Adrenal gland (tissue), 12 donors: ENCODE data around the gene VEZF1. TPM values are rescaled to one million over a fixed set of nuclear protein-coding genes. Genes with fewer than 3 reads are reported as not detected.

Source experiments
- DNase-seq, 7 donors: peaks; one replicate each; pipeline ENCODE4 v3.0.0-alpha.2; 2019 to 2020
- H3K27ac ChIP-seq, 5 donors: fragments of 200-600 bp; sonication (generic) in 4 of 5; 1 replicate in 3 of 5; 2 replicates in 2 of 5; pipeline versions ENCODE4 v1.5.1 to v1.8.0; 2016 to 2020; ENCODE audit warnings: mild to moderate bottlenecking in 1 of 5
- H3K27me3 ChIP-seq: fragments of 200-600 bp; 2 replicates; pipeline ENCODE4 v1.8.0; 2021
- H3K36me3 ChIP-seq, 2 donors: fragments of 200-600 bp; replicated peaks in 1 of 2; 1 replicate in 1 of 2; 2 replicates in 1 of 2; pipeline versions ENCODE4 v1.5.1 to v1.8.0; 2018 to 2022
- H3K4me1 ChIP-seq, 2 donors: fragments of 200-600 bp; replicated peaks in 1 of 2; 1 replicate in 1 of 2; 2 replicates in 1 of 2; pipeline versions ENCODE4 v1.5.1 to v1.8.0; 2018 to 2021
- H3K4me3 ChIP-seq, 4 donors: fragments of 200-600 bp; sonication (generic) in 3 of 4; one replicate each; pipeline ENCODE4 v1.5.1; 2016 to 2018
- H3K9me3 ChIP-seq, 3 donors: fragments of 200-600 bp; sonication (generic) in 1 of 3; replicated peaks in 1 of 3; 1 replicate in 2 of 3; 2 replicates in 1 of 3; pipeline versions ENCODE4 v1.5.1 to v1.8.0; 2016 to 2021
- POLR2A ChIP-seq, 2 donors: fragments of 450-650 bp; IDR thresholded peaks; one replicate each; pipeline ENCODE4 v1.6.1; 2017; ENCODE audit warnings: antibody characterized with exemption in 2 of 2, mild to moderate bottlenecking in 2 of 2, moderate library complexity in 1 of 2
- WGBS, 4 donors: extraction: QIAGEN DNeasy Blood & Tissue Kit in 2 of 4; methylation state at CpG; one replicate each; pipeline versions ENCODE4 v1.1.5 to v1.1.7; 2013 to 2017; 5-methylcytosine and 5-hydroxymethylcytosine counted together
- intact Hi-C, 2 donors: fragments of 100-400 bp; cut with DNase I; formaldehyde crosslinking; loops; one replicate each; pipeline versions ENCODE4 v1.14.1 to v1.15.0; 2022 to 2023
- polyA plus RNA-seq, 3 donors: library from polyadenylated mRNA; stranded (reverse); fragments of 200-250 nt in 2 of 3; fragments of 350-450 nt in 1 of 3; fragmentation: Illumina TruSeq in 1 of 3; extraction: RNeasy Lipid Tissue Mini Kit (QIAGEN cat#74804) in 1 of 3; gene quantifications; one replicate each; pipeline ENCODE4 v1.2.3, GENCODE V29; 2013 to 2014
- total RNA-seq, 9 donors: library from RNA; depleted of rRNA in 4 of 9; stranded (reverse); fragments of >200 nt in 4 of 9; fragments of 120-200 nt in 1 of 9; fragmentation: NEBNext Ultra II Directional in 1 of 9; extraction: Animal tissue kit (Norgen Biotek cat#: 25700) in 1 of 9; gene quantifications; one replicate each; pipeline versions ENCODE4 v1.1.0 to v1.2.4, GENCODE V29; 2013 to 2023
- TF ChIP-seq, protein P1 (sequence below), 6 experiments: fragments of 450-650 bp in 4 of 6; fragments of 200-600 bp in 2 of 6; sonication (generic) in 1 of 6; IDR thresholded peaks; 1 replicate in 5 of 6; 2 replicates in 1 of 6; pipeline versions ENCODE4 v1.5.1 to v1.8.0; 2016 to 2021; ENCODE audit warnings: antibody characterized with exemption in 6 of 6, mild to moderate bottlenecking in 2 of 6, moderate library complexity in 1 of 6
- donor health status: healthy with polysubstance abuse.
- donor health status: Bipolar disorder and iron deficiency.
- donor health status: DM: yes; HTN: yes; CAD: no.
- donor health status: DM: no; HTN: no; CAD: no.
- donor health status: DM: no; HTN: no; CAD: no.
- donor health status: DM: yes; HTN: yes; CAD: no.

Gene VEZF1
- total and polyA plus RNA-seq, 12 donors, result 14.1 to 105 (median 65.1) TPM

DNA sequence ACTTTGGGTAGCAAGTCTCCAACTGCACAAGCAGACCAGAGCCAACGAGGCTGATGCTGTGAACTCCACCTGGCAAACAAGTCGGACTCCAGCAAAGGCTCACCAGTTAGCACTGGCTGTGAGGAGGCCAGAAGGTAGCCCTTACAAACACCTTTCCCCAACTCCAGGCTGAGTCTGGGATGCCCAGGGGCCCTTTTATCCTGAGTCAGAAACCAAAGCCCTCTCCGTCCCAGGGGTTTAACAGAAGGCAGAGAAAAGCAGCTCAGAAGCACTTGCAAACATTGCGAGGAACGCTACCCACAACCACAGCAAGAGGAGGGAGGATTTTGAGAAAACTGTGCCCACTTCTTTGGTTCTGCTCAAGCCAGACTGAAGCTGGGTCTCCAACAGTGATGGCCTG, 57.8 kb downstream of the VEZF1 start:
- 86 to 100% (median 98%) methylated on average over 3 to 5 of the region's 5 CpGs for WGBS, 4 donors
- peaks cover 8 to 40% of the 10 kb centered on the region in 2 donors for H3K4me1 ChIP-seq
- H3K4me3 ChIP-seq, result no peak overlapping the region
- no peak overlapping the region for H3K27ac ChIP-seq
- DNase-seq, result no peak
- no peaks in the 10 kb centered on the region for H3K27me3 ChIP-seq
- H3K9me3 ChIP-seq, result no peaks in the 10 kb centered on the region
- H3K36me3 ChIP-seq, result no peaks in the 10 kb centered on the region
- TF ChIP-seq, protein P1, sequence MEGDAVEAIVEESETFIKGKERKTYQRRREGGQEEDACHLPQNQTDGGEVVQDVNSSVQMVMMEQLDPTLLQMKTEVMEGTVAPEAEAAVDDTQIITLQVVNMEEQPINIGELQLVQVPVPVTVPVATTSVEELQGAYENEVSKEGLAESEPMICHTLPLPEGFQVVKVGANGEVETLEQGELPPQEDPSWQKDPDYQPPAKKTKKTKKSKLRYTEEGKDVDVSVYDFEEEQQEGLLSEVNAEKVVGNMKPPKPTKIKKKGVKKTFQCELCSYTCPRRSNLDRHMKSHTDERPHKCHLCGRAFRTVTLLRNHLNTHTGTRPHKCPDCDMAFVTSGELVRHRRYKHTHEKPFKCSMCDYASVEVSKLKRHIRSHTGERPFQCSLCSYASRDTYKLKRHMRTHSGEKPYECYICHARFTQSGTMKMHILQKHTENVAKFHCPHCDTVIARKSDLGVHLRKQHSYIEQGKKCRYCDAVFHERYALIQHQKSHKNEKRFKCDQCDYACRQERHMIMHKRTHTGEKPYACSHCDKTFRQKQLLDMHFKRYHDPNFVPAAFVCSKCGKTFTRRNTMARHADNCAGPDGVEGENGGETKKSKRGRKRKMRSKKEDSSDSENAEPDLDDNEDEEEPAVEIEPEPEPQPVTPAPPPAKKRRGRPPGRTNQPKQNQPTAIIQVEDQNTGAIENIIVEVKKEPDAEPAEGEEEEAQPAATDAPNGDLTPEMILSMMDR (IDR thresholded peaks at IDR 0.05), result no peak
- no peak for TF ChIP-seq POLR2A (IDR thresholded peaks at IDR 0.05)
- intact Hi-C loops, result no loop called here

DNA sequence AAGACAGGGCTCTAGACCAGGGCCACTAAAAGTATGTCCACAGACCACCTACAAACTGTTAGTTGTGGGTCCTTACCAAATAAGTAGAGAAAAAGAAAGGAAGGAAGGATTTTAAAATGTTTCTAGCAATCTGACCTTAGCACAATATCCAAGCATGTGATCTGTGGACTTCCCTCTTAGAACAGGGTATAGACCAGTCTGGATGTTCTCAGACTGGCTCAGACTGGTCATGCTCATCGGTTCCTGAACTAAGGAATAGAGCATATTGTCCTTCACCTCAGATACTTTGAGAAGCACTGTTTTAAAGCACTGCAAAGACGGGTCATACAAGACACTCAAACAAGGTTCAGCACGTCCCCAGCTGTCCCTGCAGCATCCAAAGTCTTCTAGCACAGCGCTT, 58.7 kb downstream of the VEZF1 start:
- intact Hi-C loops, result no loop called here
- Histone ChIP-seq H3K4me3 (no peak overlapping the region), H3K36me3 (no peaks in the 10 kb centered on the region), H3K4me1 (peaks cover 8 to 37% of the 10 kb centered on the region in 2 donors), H3K9me3 (no peaks in the 10 kb centered on the region), H3K27me3 (no peaks in the 10 kb centered on the region), H3K27ac (peak overlapping the region in 1 of 5 donors; percentile 4)
- no peak for DNase-seq
- TF ChIP-seq, protein P1 (IDR thresholded peaks at IDR 0.05), result no peak
- TF ChIP-seq POLR2A (IDR thresholded peaks at IDR 0.05), result no peak
- 50 to 69% (median 67%) methylated on average over 4 of the region's 4 CpGs for WGBS, 4 donors

DNA sequence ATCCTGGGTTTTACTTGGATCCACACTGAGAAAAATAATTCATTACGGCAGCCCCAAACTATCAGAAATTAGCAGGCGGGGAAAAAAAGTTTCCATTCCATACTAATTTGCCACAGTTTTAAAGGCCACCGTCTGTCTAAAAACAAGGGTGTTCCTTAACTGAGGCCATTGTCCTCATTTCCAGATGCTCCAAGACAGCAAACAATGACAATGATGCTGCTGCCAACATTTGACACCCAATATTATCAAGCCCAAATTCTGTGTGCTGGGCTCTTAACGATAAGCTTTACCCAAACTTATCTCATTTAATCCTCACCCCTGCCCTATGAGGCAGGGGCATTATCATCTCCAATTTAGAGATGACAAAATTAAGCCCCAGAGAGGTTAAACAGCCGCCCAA, 59.1 kb downstream of the VEZF1 start:
- no peak for TF ChIP-seq POLR2A (IDR thresholded peaks at IDR 0.05)
- TF ChIP-seq, protein P1 (IDR thresholded peaks at IDR 0.05), result no peak
- Histone ChIP-seq H3K4me1 (peaks cover 8 to 37% of the 10 kb centered on the region in 2 donors), H3K4me3 (no peak overlapping the region), H3K36me3 (no peaks in the 10 kb centered on the region), H3K9me3 (no peaks in the 10 kb centered on the region), H3K27me3 (no peaks in the 10 kb centered on the region), H3K27ac (peak overlapping the region in 1 of 5 donors; percentile 4)
- WGBS, 4 donors, result 62 to 75% (median 68%) methylated on average over 5 of the region's 5 CpGs
- DNase-seq, result no peak
- intact Hi-C loops, result no loop called here

DNA sequence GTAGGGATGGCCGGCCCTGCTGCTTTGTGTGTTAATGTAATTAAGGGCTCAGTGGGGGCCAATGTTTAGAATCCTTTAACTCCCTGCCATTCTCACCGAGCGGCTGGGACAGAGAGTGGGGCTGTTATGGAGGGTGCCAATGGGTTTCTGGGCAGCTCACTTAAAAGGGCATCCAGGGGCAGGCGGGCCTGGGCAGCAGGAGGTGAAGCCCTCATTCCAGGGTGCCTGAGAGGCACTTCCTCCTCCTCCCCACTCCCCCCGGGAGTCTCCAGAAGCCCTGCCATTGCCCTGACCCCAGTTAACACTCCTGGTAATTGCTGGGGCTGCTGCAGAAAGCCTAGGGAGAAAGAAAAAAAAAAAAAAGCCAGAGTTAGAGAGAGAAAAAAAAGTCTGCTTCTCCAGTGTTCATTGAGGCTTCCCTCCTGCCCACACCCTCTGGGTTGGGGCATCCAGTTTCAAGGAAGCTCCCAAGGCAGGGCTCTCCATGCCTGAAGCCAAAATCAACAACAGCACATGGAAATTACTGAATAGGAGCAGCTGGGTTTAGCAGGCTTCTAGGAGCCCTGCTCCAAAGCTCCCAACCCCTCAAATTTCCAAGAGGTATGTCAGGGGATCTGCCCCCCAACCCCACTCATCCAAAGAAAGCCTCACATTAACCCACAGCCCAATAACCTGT, 60.9 kb downstream of the VEZF1 start:
- TF ChIP-seq POLR2A (IDR thresholded peaks at IDR 0.05), result no peak
- TF ChIP-seq, protein P1 (IDR thresholded peaks at IDR 0.05), result no peak
- H3K27me3 ChIP-seq, result no peaks in the 10 kb centered on the region
- H3K4me1 ChIP-seq, result peaks cover 11 to 44% of the 10 kb centered on the region in 2 donors
- H3K9me3 ChIP-seq, result no peaks in the 10 kb centered on the region
- H3K36me3 ChIP-seq, result no peaks in the 10 kb centered on the region
- no peak overlapping the region for H3K4me3 ChIP-seq
- 56 to 79% (median 72%) methylated on average over 5 of the region's 5 CpGs for WGBS, 4 donors
- peak overlapping the region in 1 of 5 donors; percentile 21 for H3K27ac ChIP-seq
- peak in 2 of 7 donors; percentile 23 to 36 for DNase-seq
- intact Hi-C loops, result no loop called here
